OCI-LY1 (cell line): ENCODE results near the gene C13orf46.

Source experiments
- H2AFZ ChIP-seq: fragments of 200-600 bp; sonication (generic), shearing (Covaris generic); 2 replicates; pipeline ENCODE4 v1.6.0; 2014; ENCODE audit warnings: antibody characterized with exemption, mild to moderate bottlenecking, low read length
- H3F3A ChIP-seq: fragments of 200-600 bp; sonication (generic), shearing (Covaris generic); 2 replicates; pipeline ENCODE4 v1.6.0; 2014; ENCODE audit warnings: mild to moderate bottlenecking, antibody characterized with exemption, low read length, moderate library complexity; ENCODE audit not compliant: insufficient read depth
- H3K27ac ChIP-seq: fragments of 200-600 bp; sonication (generic); 2 replicates; pipeline ENCODE4 v1.5.1; 2014; ENCODE audit warnings: low read length, mixed run types, mild to moderate bottlenecking, low read depth; ENCODE audit not compliant: poor library complexity, severe bottlenecking
- H3K27me3 ChIP-seq: fragments of 200-600 bp; sonication (generic); 2 replicates; pipeline ENCODE4 v1.6.0; 2014; ENCODE audit warnings: antibody characterized with exemption, mild to moderate bottlenecking, low read length, moderate library complexity; ENCODE audit not compliant: insufficient read depth
- H3K36me3 ChIP-seq: fragments of 200-600 bp; sonication (generic); 2 replicates; pipeline ENCODE4 v1.6.1; 2014; ENCODE audit warnings: mild to moderate bottlenecking, antibody characterized with exemption, low read length, moderate library complexity, mixed read lengths; ENCODE audit not compliant: insufficient read depth
- H3K4me1 ChIP-seq: fragments of 200-600 bp; sonication (generic); 2 replicates; pipeline ENCODE4 v1.5.1; 2014; ENCODE audit warnings: mild to moderate bottlenecking, low read length, moderate library complexity; ENCODE audit not compliant: insufficient read depth, severe bottlenecking
- H3K4me2 ChIP-seq: fragments of 200-600 bp; sonication (generic), shearing (Covaris generic); 2 replicates; pipeline ENCODE4 v1.6.1; 2014; ENCODE audit warnings: low read length
- H3K4me3 ChIP-seq: fragments of 200-600 bp; sonication (generic); 2 replicates; pipeline ENCODE4 v1.5.1; 2014; ENCODE audit warnings: low read length, low read depth, mild to moderate bottlenecking, mixed read lengths; ENCODE audit not compliant: poor library complexity, severe bottlenecking
- H3K79me2 ChIP-seq: fragments of 200-600 bp; shearing (Covaris generic); 2 replicates; pipeline ENCODE4 v1.6.1; 2016; ENCODE audit warnings: mixed run types, low read length, mixed read lengths; ENCODE audit not compliant: insufficient read depth
- H3K9ac ChIP-seq: fragments of 200-600 bp; sonication (generic), shearing (Covaris generic); 2 replicates; pipeline ENCODE4 v1.6.1; 2014; ENCODE audit warnings: mild to moderate bottlenecking, low read length, mixed read lengths
- H3K9me2 ChIP-seq: fragments of 200-600 bp; sonication (generic), shearing (Covaris generic); 2 replicates; pipeline ENCODE4 v1.6.1; 2014; ENCODE audit warnings: low read depth, mild to moderate bottlenecking, low read length, mixed read lengths
- H3K9me3 ChIP-seq: fragments of 200-600 bp; shearing (Covaris generic); 2 replicates; pipeline ENCODE4 v1.6.1; 2014; ENCODE audit warnings: low read length, mixed read lengths
- H4K20me1 ChIP-seq: fragments of 200-600 bp; sonication (generic), shearing (Covaris generic); 2 replicates; pipeline ENCODE4 v1.6.0; 2016; ENCODE audit warnings: mild to moderate bottlenecking, low read length; ENCODE audit not compliant: insufficient read depth
- CTCF ChIP-seq: fragments of 200-600 bp; sonication (generic), shearing (Covaris generic); IDR thresholded peaks from 2 replicates; pipeline ENCODE4 v1.5.1; 2017; ENCODE audit warnings: mild to moderate bottlenecking, antibody characterized with exemption, low read length, moderate library complexity, mixed read lengths
- EZH2 ChIP-seq: fragments of 200-600 bp; sonication (generic), shearing (Covaris generic); IDR thresholded peaks from 2 replicates; pipeline ENCODE4 v1.8.0; 2017; ENCODE audit warnings: borderline replicate concordance, mixed run types, mild to moderate bottlenecking, antibody characterized with exemption, low read length, moderate library complexity, mixed read lengths

Gene C13orf46

GRCh38 chr13:113954046-113954835 lies 19.6 kb downstream of the C13orf46 start:
- TF ChIP-seq CTCF, result no peak
- TF ChIP-seq EZH2, result no peak
- H3F3A ChIP-seq, result no peaks in the 10 kb centered on the region
- no peak overlapping the region for H3K4me2 ChIP-seq
- H3K4me1 ChIP-seq, result no peaks in the 10 kb centered on the region
- no peaks in the 10 kb centered on the region for H3K9me2 ChIP-seq
- H3K36me3 ChIP-seq, result no peaks in the 10 kb centered on the region
- peaks cover under 1% of the 10 kb centered on the region; the same call in 1 of the 2 replicates for H3K27me3 ChIP-seq
- no peaks in the 10 kb centered on the region for H4K20me1 ChIP-seq
- H3K27ac ChIP-seq, result no peak overlapping the region
- H3K79me2 ChIP-seq, result no peaks in the 10 kb centered on the region
- H2AFZ ChIP-seq, result no peak overlapping the region
- H3K9ac ChIP-seq, result no peak overlapping the region
- H3K9me3 ChIP-seq, result peaks cover 9% of the 10 kb centered on the region
- no peak overlapping the region for H3K4me3 ChIP-seq

- H3K4me3 ChIP-seq, result no peak overlapping the region
- H3K9me3 ChIP-seq, result 0 out of 2 replicates have a peak, but pooled peaks cover 3% of the 10 kb centered on the region
- no peaks in the 10 kb centered on the region for H3K9me2 ChIP-seq
- H4K20me1 ChIP-seq, result no peaks in the 10 kb centered on the region
- H3F3A ChIP-seq, result peaks cover under 1% of the 10 kb centered on the region; the same call in 1 of the 2 replicates
- H3K36me3 ChIP-seq, result no peaks in the 10 kb centered on the region
- H3K79me2 ChIP-seq, result no peaks in the 10 kb centered on the region
- no peak overlapping the region for H3K9ac ChIP-seq
- no peak for TF ChIP-seq EZH2
- TF ChIP-seq CTCF, result no peak
- H3K4me2 ChIP-seq, result no peak overlapping the region
- H3K27me3 ChIP-seq, result peaks cover 6% of the 10 kb centered on the region; the same call in 1 of the 2 replicates
- no peak overlapping the region for H2AFZ ChIP-seq
- peaks cover 3% of the 10 kb centered on the region for H3K4me1 ChIP-seq
- H3K27ac ChIP-seq, result no peak overlapping the region
Measured at GRCh38 chr13:113953561-113953960, 20.3 kb downstream of the C13orf46 start.

- Histone ChIP-seq H3K27me3 (peaks cover 6% of the 10 kb centered on the region; the same call in 1 of the 2 replicates), H3K4me2 (no peak overlapping the region), H4K20me1 (no peaks in the 10 kb centered on the region), H3K9me3 (no peaks in the 10 kb centered on the region), H2AFZ (no peak overlapping the region), H3K36me3 (no peaks in the 10 kb centered on the region), H3K27ac (no peak overlapping the region), H3F3A (peaks cover 2% of the 10 kb centered on the region; the same call in 1 of the 2 replicates), H3K9me2 (no peaks in the 10 kb centered on the region), H3K4me1 (peaks cover 8% of the 10 kb centered on the region), H3K79me2 (no peaks in the 10 kb centered on the region), H3K9ac (no peak overlapping the region), H3K4me3 (no peak overlapping the region)
- TF ChIP-seq EZH2 (no peak), CTCF (no peak)
Measured at GRCh38 chr13:113952983-113953520, 20.8 kb downstream of the C13orf46 start.
